ENCODE results near the gene CDHR4. TPM values are rescaled to one million over a fixed set of nuclear protein-coding genes. Genes with fewer than 3 reads are reported as not detected.

CDHR4 gene
- total and polyA plus RNA-seq, 10 donors = 0.06 to 0.29 TPM; not detected in 8

GRCh38 chr3:49787536-49787935 is 12.1 kb downstream of the CDHR4 start:
- peaks cover 22 to 49% (median 39%) of the 10 kb centered on the region in 6 donors for H3K4me1 ChIP-seq
- H3K9me3 ChIP-seq = no peaks in the 10 kb centered on the region
- intact Hi-C loops (cut with DNase I; ENCODE audit: low total_unique reads) = no loop called here
- H3K4me3 ChIP-seq = no peak overlapping the region
- no peak for DNase-seq
- no peak for TF ChIP-seq POLR2A (IDR thresholded peaks at IDR 0.05)
- no peak for TF ChIP-seq POLR2AphosphoS5 (IDR thresholded peaks at IDR 0.05)
- TF ChIP-seq CTCF (IDR thresholded peaks at IDR 0.05 in 8 of 11, conservative IDR thresholded peaks at IDR 0.05 in 3 of 11) = no peak
- H3K27me3 ChIP-seq (replicated peaks in 1 of 7) = no peaks in the 10 kb centered on the region
- peak overlapping the region in 6 of 8 donors; percentile 95 to 99 (median 98) for H3K27ac ChIP-seq
- peaks cover 0 to 27% (median 6%) of the 10 kb centered on the region in 6 donors for H3K36me3 ChIP-seq
- WGBS, 5 donors = 73 to 76% (median 74%) methylated on average over 5 of the region's 5 CpGs

GRCh38 chr3:49787182-49787464 is 12.6 kb downstream of the CDHR4 start:
- intact Hi-C loops (cut with DNase I; ENCODE audit: low total_unique reads) = no loop called here
- Histone ChIP-seq H3K4me3 (peak overlapping the region in 7 of 8 donors; percentile 67 to 95 (median 82)), H3K27me3 (replicated peaks in 1 of 7) (no peaks in the 10 kb centered on the region), H3K4me1 (peaks cover 22 to 53% (median 41%) of the 10 kb centered on the region in 6 donors), H3K27ac (peak overlapping the region; percentile 95 to 99 (median 98)), H3K36me3 (peaks cover 0 to 31% (median 7%) of the 10 kb centered on the region in 6 donors), H3K9me3 (no peaks in the 10 kb centered on the region)
- TF ChIP-seq POLR2A (IDR thresholded peaks at IDR 0.05) (no peak), CTCF (IDR thresholded peaks at IDR 0.05 in 8 of 11, conservative IDR thresholded peaks at IDR 0.05 in 3 of 11) (no peak), POLR2AphosphoS5 (IDR thresholded peaks at IDR 0.05) (no peak)
- WGBS, 5 donors = 43 to 63% (median 55%) methylated on average over 3 of the region's 3 CpGs
- DNase-seq = no peak

- intact Hi-C loops (cut with DNase I; ENCODE audit: low total_unique reads) = no loop called here
These were observed 13.1 kb downstream of the CDHR4 start, which contains the start of gene IP6K1 for GRCh38 chr3:49786357-49787181. TSS of gene IP6K1 (minus strand) at chr3:49786542. CDS start at chr3:49748040, 38,502 bp downstream.

More at GRCh38 chr3:49786357-49787181, 13.1 kb downstream of the CDHR4 start, which contains the start of gene IP6K1:
- H3K27me3 ChIP-seq (replicated peaks in 1 of 7) = no peaks in the 10 kb centered on the region
- TF ChIP-seq CTCF (IDR thresholded peaks at IDR 0.05 in 8 of 11, conservative IDR thresholded peaks at IDR 0.05 in 3 of 11) = peak in 3 of 11 experiments; percentile 28 to 39 (median 36)
- TF ChIP-seq POLR2AphosphoS5 (IDR thresholded peaks at IDR 0.05) = peak; percentile 97 to 98 (median 97)
- peak in 2 of 3 donors; percentile 54 to 60 for TF ChIP-seq POLR2A (IDR thresholded peaks at IDR 0.05)
- H3K36me3 ChIP-seq = peaks cover 0 to 37% (median 9%) of the 10 kb centered on the region in 6 donors
- peak within 1 kb of the TSS; percentile 67 to 98 (median 82) for H3K4me3 ChIP-seq
- peak within 1 kb of the TSS; percentile 95 to 99 (median 98) for H3K27ac ChIP-seq
- 2 to 6% (median 3%) methylated on average over 19 to 55 of the region's 55 CpGs for WGBS, 5 donors
- H3K4me1 ChIP-seq = peaks cover 22 to 58% (median 44%) of the 10 kb centered on the region in 6 donors
- no peaks in the 10 kb centered on the region for H3K9me3 ChIP-seq
- peak; percentile 100 for DNase-seq
